ENCODE data around the gene NAA60.

NAA60 gene

GRCh38 chr16:3443108-3444031, at the start of gene NAA60, which contains the start of gene ZNF597:
TSS of gene NAA60 (plus strand) at chr16:3443680. CDS start at chr16:3476228, 32,548 bp downstream.
TSS of gene ZNF597 (minus strand) at chr16:3443504. CDS start at chr16:3443153, 351 bp downstream.
- Histone ChIP-seq H3K9me3 (ENCODE audit: control insufficient read depth, insufficient read depth, low read length) (peaks cover 6% of the 10 kb centered on the region; the same call in 1 of the 2 replicates), H3K9ac (ENCODE audit: low read depth, low read length) (peak within 1 kb of the TSS; percentile 45), H3K36me3 (ENCODE audit: control insufficient read depth, insufficient read depth, low read length) (peaks cover 5% of the 10 kb centered on the region), H3K27me3 (ENCODE audit: control insufficient read depth, insufficient read depth, low read length) (no peaks in the 10 kb centered on the region), H3K4me1 (ENCODE audit: control insufficient read depth, insufficient read depth, low read length) (no peaks in the 10 kb centered on the region), H3K4me3 (ENCODE audit: low read depth, low read length) (peak within 1 kb of the TSS; percentile 80), H3K27ac (ENCODE audit: low read depth, low read length) (peak within 1 kb of the TSS; percentile 45)

GRCh38 chr16:3400446-3400778, 43.1 kb upstream of the NAA60 start:
- Histone ChIP-seq H3K4me1 (ENCODE audit: control insufficient read depth, insufficient read depth, low read length) (no peaks in the 10 kb centered on the region), H3K36me3 (ENCODE audit: control insufficient read depth, insufficient read depth, low read length) (peaks cover 48% of the 10 kb centered on the region), H3K9ac (ENCODE audit: low read depth, low read length) (peak overlapping the region; percentile 75), H3K27ac (ENCODE audit: low read depth, low read length) (peak overlapping the region; percentile 87), H3K27me3 (ENCODE audit: control insufficient read depth, insufficient read depth, low read length) (no peaks in the 10 kb centered on the region), H3K9me3 (ENCODE audit: control insufficient read depth, insufficient read depth, low read length) (peaks cover 18% of the 10 kb centered on the region), H3K4me3 (ENCODE audit: low read depth, low read length) (peak overlapping the region; percentile 98)

- Histone ChIP-seq H3K4me3 (ENCODE audit: low read depth, low read length) (peak within 1 kb of the TSS; percentile 98), H3K9me3 (ENCODE audit: control insufficient read depth, insufficient read depth, low read length) (peaks cover 23% of the 10 kb centered on the region), H3K36me3 (ENCODE audit: control insufficient read depth, insufficient read depth, low read length) (peaks cover 48% of the 10 kb centered on the region), H3K27me3 (ENCODE audit: control insufficient read depth, insufficient read depth, low read length) (no peaks in the 10 kb centered on the region), H3K4me1 (ENCODE audit: control insufficient read depth, insufficient read depth, low read length) (no peaks in the 10 kb centered on the region), H3K9ac (ENCODE audit: low read depth, low read length) (peak within 1 kb of the TSS; percentile 75), H3K27ac (ENCODE audit: low read depth, low read length) (peak within 1 kb of the TSS; percentile 87)
These were observed 42.4 kb upstream of the NAA60 start, which contains the start of the genes ZNF174 and ZSCAN32 for GRCh38 chr16:3400779-3401688. TSS of gene ZNF174 (plus strand) at chr16:3401215. CDS start at chr16:3402005, 790 bp downstream. TSS of gene ZSCAN32 (minus strand) at chr16:3401004. CDS start at chr16:3397557, 3,447 bp downstream.

- H3K9me3 ChIP-seq (ENCODE audit: control insufficient read depth, insufficient read depth, low read length), result peaks cover 31% of the 10 kb centered on the region
- no peaks in the 10 kb centered on the region for H3K27me3 ChIP-seq (ENCODE audit: control insufficient read depth, insufficient read depth, low read length)
- H3K27ac ChIP-seq (ENCODE audit: low read depth, low read length), result peak overlapping the region; percentile 50
- H3K4me1 ChIP-seq (ENCODE audit: control insufficient read depth, insufficient read depth, low read length), result no peaks in the 10 kb centered on the region
- peak overlapping the region; percentile 98 for H3K4me3 ChIP-seq (ENCODE audit: low read depth, low read length)
- H3K9ac ChIP-seq (ENCODE audit: low read depth, low read length), result peak overlapping the region; percentile 61
- peaks cover 48% of the 10 kb centered on the region for H3K36me3 ChIP-seq (ENCODE audit: control insufficient read depth, insufficient read depth, low read length)
These were observed 41.6 kb upstream of the NAA60 start for GRCh38 chr16:3401719-3402397.

DNA sequence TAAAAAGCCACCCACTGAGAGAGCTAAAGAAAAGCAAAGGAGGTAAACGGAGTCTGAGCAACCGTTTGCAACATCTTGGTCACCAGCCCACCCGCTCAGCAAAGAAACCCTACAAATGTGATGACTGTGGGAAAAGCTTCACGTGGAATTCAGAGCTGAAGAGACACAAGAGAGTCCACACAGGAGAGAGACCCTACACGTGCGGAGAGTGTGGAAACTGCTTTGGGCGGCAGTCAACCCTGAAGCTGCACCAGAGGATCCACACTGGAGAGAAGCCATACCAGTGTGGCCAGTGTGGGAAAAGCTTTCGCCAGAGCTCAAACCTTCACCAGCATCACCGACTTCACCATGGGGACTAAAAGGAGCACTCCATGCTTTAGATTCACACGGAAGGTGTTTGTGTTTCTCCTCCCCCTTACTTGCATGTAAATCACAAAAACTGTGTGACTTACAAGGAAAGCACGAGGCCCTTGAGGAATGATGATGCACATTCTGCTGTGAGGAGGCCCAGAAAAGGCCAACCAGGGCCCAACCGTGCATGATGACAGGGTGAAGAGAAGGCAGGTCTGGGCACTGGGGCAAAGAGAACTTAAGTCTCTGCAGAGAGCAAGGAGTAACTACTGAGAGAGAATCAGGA, 34.8 kb upstream of the NAA60 start:
- H3K9me3 ChIP-seq (ENCODE audit: control insufficient read depth, insufficient read depth, low read length), result peaks cover 79% of the 10 kb centered on the region
- no peak overlapping the region for H3K9ac ChIP-seq (ENCODE audit: low read depth, low read length)
- H3K27me3 ChIP-seq (ENCODE audit: control insufficient read depth, insufficient read depth, low read length), result no peaks in the 10 kb centered on the region
- peaks cover 54% of the 10 kb centered on the region for H3K36me3 ChIP-seq (ENCODE audit: control insufficient read depth, insufficient read depth, low read length)
- H3K4me3 ChIP-seq (ENCODE audit: low read depth, low read length), result peak overlapping the region; percentile 30; the same call in 1 of the 2 replicates
- no peak overlapping the region for H3K27ac ChIP-seq (ENCODE audit: low read depth, low read length)
- no peaks in the 10 kb centered on the region for H3K4me1 ChIP-seq (ENCODE audit: control insufficient read depth, insufficient read depth, low read length)

GRCh38 chr16:3413730-3414379, 29.6 kb upstream of the NAA60 start:
- Histone ChIP-seq H3K9ac (ENCODE audit: low read depth, low read length) (no peak overlapping the region), H3K36me3 (ENCODE audit: control insufficient read depth, insufficient read depth, low read length) (peaks cover 4% of the 10 kb centered on the region), H3K4me3 (ENCODE audit: low read depth, low read length) (peak overlapping the region; percentile 46; the same call in 1 of the 2 replicates), H3K27ac (ENCODE audit: low read depth, low read length) (no peak overlapping the region), H3K9me3 (ENCODE audit: control insufficient read depth, insufficient read depth, low read length) (peaks cover 42% of the 10 kb centered on the region), H3K4me1 (ENCODE audit: control insufficient read depth, insufficient read depth, low read length) (no peaks in the 10 kb centered on the region), H3K27me3 (ENCODE audit: control insufficient read depth, insufficient read depth, low read length) (no peaks in the 10 kb centered on the region)

GRCh38 chr16:3431779-3432219, 11.7 kb upstream of the NAA60 start:
- Histone ChIP-seq H3K9ac (ENCODE audit: low read depth, low read length) (no peak overlapping the region), H3K36me3 (ENCODE audit: control insufficient read depth, insufficient read depth, low read length) (0 out of 2 replicates have a peak, but pooled peaks cover 4% of the 10 kb centered on the region), H3K27ac (ENCODE audit: low read depth, low read length) (no peak overlapping the region), H3K27me3 (ENCODE audit: control insufficient read depth, insufficient read depth, low read length) (no peaks in the 10 kb centered on the region), H3K4me3 (ENCODE audit: low read depth, low read length) (no peak overlapping the region), H3K4me1 (ENCODE audit: control insufficient read depth, insufficient read depth, low read length) (no peaks in the 10 kb centered on the region), H3K9me3 (ENCODE audit: control insufficient read depth, insufficient read depth, low read length) (no peaks in the 10 kb centered on the region)

GRCh38 chr16:3434373-3434772, 9.1 kb upstream of the NAA60 start:
- H3K27ac ChIP-seq (ENCODE audit: low read depth, low read length), result no peak overlapping the region
- no peak overlapping the region for H3K9ac ChIP-seq (ENCODE audit: low read depth, low read length)
- H3K4me1 ChIP-seq (ENCODE audit: control insufficient read depth, insufficient read depth, low read length), result no peaks in the 10 kb centered on the region
- no peaks in the 10 kb centered on the region for H3K27me3 ChIP-seq (ENCODE audit: control insufficient read depth, insufficient read depth, low read length)
- H3K9me3 ChIP-seq (ENCODE audit: control insufficient read depth, insufficient read depth, low read length), result no peaks in the 10 kb centered on the region
- no peak overlapping the region for H3K4me3 ChIP-seq (ENCODE audit: low read depth, low read length)
- H3K36me3 ChIP-seq (ENCODE audit: control insufficient read depth, insufficient read depth, low read length), result 0 out of 2 replicates have a peak, but pooled peaks cover 4% of the 10 kb centered on the region

DNA sequence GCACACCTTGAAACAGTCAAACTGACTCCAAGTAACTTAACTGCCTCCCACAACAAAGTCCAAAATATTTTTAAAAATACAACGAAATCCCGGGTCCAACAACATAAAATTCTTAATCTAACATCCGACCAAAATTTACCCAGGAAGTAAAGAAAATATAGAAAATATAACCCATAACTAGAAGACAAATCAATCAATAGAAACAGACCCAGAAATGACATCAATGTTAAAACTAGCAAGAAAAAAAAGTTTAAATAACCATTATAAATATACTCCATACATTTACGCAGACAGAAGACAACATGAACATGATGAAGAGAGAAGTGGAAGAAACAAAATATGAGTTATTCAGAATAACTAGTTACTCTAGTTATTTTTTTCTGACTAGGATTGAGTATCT, 3.8 kb upstream of the NAA60 start:
- Histone ChIP-seq H3K4me1 (ENCODE audit: control insufficient read depth, insufficient read depth, low read length) (no peaks in the 10 kb centered on the region), H3K9me3 (ENCODE audit: control insufficient read depth, insufficient read depth, low read length) (peaks cover 6% of the 10 kb centered on the region; the same call in 1 of the 2 replicates), H3K9ac (ENCODE audit: low read depth, low read length) (no peak overlapping the region), H3K27ac (ENCODE audit: low read depth, low read length) (no peak overlapping the region), H3K4me3 (ENCODE audit: low read depth, low read length) (no peak overlapping the region), H3K27me3 (ENCODE audit: control insufficient read depth, insufficient read depth, low read length) (no peaks in the 10 kb centered on the region), H3K36me3 (ENCODE audit: control insufficient read depth, insufficient read depth, low read length) (peaks cover 9% of the 10 kb centered on the region; the same call in 1 of the 2 replicates)
